Measurements from ENCODE around the gene ATP6V0C. TPM values are rescaled to one million over a fixed set of nuclear protein-coding genes. Genes with fewer than 3 reads are reported as not detected.

Gene ATP6V0C
- total RNA-seq, 1 donor from 2014 or later = 10.6 TPM

- DNase-seq (ENCODE audit: low spot score in 2 of 2) = no peak
- FAIRE-seq = no peak
Observed at GRCh38 chr16:2507052-2507659, 6.6 kb upstream of the ATP6V0C start.

- FAIRE-seq (no peak), DNase-seq (ENCODE audit: low spot score in 2 of 2) (no peak)
Observed at GRCh38 chr16:2507665-2508064, 6.1 kb upstream of the ATP6V0C start.

GRCh38 chr16:2508722-2509400, 4.9 kb upstream of the ATP6V0C start:
- FAIRE-seq (no peak), DNase-seq (ENCODE audit: low spot score in 2 of 2) (no peak)

DNA sequence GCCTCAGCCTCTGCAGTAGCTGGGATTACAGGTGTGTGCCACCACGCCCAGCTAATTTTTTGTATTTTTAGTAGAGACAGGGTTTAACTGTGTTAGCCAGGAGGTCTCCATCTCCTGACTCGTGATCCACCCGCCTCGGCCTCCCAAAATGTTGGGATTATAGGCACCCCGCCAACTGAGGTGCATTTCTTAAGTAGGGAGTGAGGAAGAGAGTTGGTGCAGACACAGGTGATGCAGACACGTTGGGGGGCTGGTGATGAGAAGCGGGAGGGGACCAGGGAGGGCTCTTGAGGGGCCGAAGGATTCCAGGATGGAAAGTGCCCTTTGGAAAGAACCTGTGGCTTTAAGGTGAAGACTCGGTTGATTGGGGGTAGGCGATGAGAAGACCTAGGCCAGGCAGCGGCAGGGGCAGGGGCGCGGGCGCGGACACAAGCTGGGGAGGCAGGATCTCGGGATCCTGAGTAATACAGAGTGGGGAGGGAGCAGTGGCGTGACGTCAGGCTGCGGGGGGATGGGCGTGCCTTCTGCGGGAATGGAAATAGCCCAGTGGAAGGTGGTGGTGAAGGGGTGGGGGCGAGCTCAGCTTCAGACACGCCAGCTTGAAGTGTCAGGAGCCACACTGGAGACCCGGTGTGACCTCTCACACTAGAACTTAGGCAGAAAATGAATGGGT, 2.5 kb upstream of the ATP6V0C start:
- DNase-seq (ENCODE audit: low spot score in 2 of 2) (peak in 1 of 2 donors; percentile 75), FAIRE-seq (no peak)

DNA sequence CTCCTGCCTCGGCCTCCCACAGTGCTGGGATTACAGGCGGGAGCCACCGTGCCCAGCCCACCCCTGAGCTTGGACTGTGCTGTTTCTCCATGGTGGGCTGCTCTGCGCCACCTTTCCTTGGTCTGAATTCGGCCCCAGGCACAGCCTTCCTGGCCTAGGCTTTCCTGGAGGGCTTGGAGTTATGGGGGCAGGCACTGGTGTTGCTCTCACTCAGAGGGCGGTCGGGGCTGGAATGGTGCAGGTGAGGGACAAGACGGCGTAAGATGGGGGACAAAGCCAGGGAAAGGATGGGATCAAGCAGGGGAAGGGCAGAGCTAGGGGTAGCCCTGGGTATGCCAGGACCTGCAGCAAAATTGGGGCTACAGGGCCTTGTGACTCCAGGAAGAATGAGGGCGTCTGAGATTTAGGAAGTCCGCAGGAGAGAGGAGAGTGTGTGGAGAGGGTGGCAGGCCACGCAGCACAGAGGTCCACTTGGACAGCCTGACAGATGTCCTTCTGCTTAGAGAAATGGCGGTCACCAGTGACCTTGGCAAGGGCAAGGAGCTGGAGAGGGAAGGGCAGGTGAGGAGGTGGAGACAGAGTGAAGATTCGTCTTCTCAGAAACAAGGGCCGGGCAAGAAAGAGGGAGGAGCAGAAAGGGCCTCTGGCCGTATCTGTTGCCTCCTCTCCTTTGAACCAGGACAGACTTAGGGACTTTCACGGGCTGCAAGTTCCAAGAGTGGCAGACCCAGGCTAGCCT, 1.6 kb upstream of the ATP6V0C start:
- no peak for DNase-seq (ENCODE audit: low spot score in 2 of 2)
- no peak for FAIRE-seq

DNA sequence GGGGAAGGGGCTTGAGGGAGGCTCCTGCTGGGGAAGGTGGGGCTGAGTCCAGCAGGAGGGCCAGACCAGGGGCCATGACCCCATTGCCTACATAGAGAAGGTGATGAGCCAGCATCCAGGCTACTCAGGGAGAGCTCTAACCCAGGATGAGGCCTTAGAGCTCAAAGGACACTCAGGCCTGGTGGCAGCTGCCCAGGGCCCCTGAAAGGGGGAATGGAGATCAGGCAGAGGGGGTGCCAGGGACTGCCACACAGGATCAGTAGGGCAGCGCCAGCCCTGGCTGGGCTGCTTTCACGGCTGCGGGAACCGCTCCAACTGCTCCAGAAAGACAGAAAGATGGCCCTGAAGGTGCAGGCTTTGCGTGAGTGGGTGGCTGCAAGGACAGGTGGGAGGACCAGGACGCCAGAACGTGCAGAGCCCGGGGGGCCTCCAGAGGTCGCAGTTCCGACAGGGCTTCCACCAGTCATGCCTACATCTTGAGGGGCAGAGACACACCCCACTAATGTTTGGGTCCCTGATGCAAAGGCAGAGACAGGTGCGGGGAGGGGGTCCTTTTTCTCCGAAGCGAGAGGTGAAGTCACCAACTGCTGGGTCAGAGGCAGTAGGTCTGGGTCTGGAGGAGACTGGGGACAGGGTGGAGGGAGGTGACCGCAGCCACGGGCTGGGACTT, 882 bp upstream of the ATP6V0C start:
- FAIRE-seq (no peak), DNase-seq (ENCODE audit: low spot score in 2 of 2) (no peak)

- DNase-seq (ENCODE audit: low spot score in 2 of 2) (no peak), FAIRE-seq (no peak)
Observed at GRCh38 chr16:2514333-2515179, 804 bp downstream of the ATP6V0C start.

GRCh38 chr16:2515180-2515851, 1.6 kb downstream of the ATP6V0C start:
- no peak for DNase-seq (ENCODE audit: low spot score in 2 of 2)
- FAIRE-seq = no peak

GRCh38 chr16:2516391-2517240, 2.9 kb downstream of the ATP6V0C start:
- FAIRE-seq = no peak
- no peak for DNase-seq (ENCODE audit: low spot score in 2 of 2)

- DNase-seq (ENCODE audit: low spot score in 2 of 2) (no peak), FAIRE-seq (no peak)
Observed at GRCh38 chr16:2517954-2518605, 4.3 kb downstream of the ATP6V0C start.

GRCh38 chr16:2518823-2519710, 5.3 kb downstream of the ATP6V0C start:
- no peak for FAIRE-seq
- DNase-seq (ENCODE audit: low spot score in 2 of 2) = no peak

DNA sequence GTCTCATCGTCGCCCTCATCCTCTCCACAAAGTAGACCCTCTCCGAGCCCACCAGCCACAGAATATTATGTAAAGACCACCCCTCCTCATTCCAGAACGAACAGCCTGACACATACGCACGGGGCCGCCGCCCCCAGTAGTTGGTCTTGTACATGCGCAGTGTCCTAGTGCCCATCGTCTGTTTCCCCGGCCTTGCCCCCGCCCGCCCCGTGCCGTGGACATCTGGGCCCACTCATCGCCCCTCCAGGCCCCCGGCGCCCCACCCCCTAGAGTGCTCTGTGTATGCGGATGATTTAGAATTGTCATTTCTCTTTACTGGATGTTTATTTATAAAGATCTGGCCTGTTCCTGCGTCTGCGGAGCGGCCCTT, 5.9 kb downstream of the ATP6V0C start:
- FAIRE-seq (no peak), DNase-seq (ENCODE audit: low spot score in 2 of 2) (no peak)

- peak; percentile 99 for DNase-seq (ENCODE audit: low spot score in 2 of 2)
- no peak for FAIRE-seq
Observed at GRCh38 chr16:2520097-2520783, 6.5 kb downstream of the ATP6V0C start, which contains the start of gene AMDHD2. Gene AMDHD2 (plus strand): TSS chr16:2520371. CDS start chr16:2520459, 88 bp downstream.

GRCh38 chr16:2520784-2521531, 7.2 kb downstream of the ATP6V0C start:
- no peak for FAIRE-seq
- no peak for DNase-seq (ENCODE audit: low spot score in 2 of 2)

DNA sequence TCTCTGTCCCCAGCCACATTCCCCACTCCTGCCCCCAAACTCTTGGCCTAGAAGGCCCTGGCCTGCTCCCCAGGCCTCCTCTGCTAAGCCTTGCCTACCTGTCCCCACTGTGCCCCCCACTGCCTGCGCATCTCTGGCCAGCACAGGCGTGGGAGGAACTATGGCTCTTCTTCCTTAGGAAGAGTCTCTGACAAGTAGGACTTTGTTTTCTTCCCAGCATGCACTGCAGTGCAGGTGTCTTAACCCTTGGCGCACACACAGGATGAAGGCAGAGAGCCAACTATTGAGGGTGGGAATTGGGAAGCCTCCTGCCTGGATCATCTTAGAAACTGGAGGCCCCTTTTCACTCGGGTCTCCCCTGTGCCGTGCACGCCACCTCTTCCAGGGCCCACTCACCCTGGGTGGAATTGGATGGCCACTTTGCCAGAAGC, 10.1 kb downstream of the ATP6V0C start:
- DNase-seq (ENCODE audit: low spot score in 2 of 2) (no peak), FAIRE-seq (no peak)

Measured in frontal cortex (tissue), 4 donors.